Esophagus squamous epithelium (tissue), 5 donors: ENCODE results near the gene CFAP20DC. TPM values are rescaled to one million over a fixed set of nuclear protein-coding genes. Genes with fewer than 3 reads are reported as not detected.

Experiments
- DNase-seq: peaks from one replicate; lab custom pipeline; 2025; lab: John Stamatoyannopoulos, UW
- H3K27ac ChIP-seq, 4 donors: fragments of 200-600 bp; sonication (generic); one replicate each; pipeline ENCODE4 v1.5.1; 2016 to 2019; ENCODE audit warnings: mild to moderate bottlenecking in 1 of 4
- H3K27me3 ChIP-seq, 4 donors: fragments of 200-600 bp; sonication (generic); 1 replicate in 3 of 4; 2 replicates in 1 of 4; pipeline versions ENCODE4 v1.5.1 to v1.6.0; 2017 to 2021; ENCODE audit warnings: antibody characterized with exemption in 1 of 4
- H3K36me3 ChIP-seq, 3 donors: fragments of 200-600 bp; sonication (generic); one replicate each; pipeline ENCODE4 v1.5.1; 2016 to 2019
- H3K4me1 ChIP-seq, 3 donors: fragments of 200-600 bp; sonication (generic); one replicate each; pipeline ENCODE4 v1.5.1; 2017 to 2019
- H3K4me3 ChIP-seq, 4 donors: fragments of 200-600 bp; sonication (generic); 1 replicate in 3 of 4; 2 replicates in 1 of 4; pipeline ENCODE4 v1.5.1; 2016 to 2019; ENCODE audit warnings: mild to moderate bottlenecking in 2 of 4, moderate library complexity in 1 of 4
- H3K9me3 ChIP-seq, 3 donors: fragments of 200-600 bp; sonication (generic); one replicate each; pipeline ENCODE4 v1.5.1; 2016 to 2019
- CTCF ChIP-seq, 6 experiments: fragments of 450-650 bp in 4 of 6; fragments of 200-600 bp in 2 of 6; sonication (generic) in 2 of 6; IDR thresholded peaks; one replicate each; pipeline ENCODE4 v1.5.1; 2016 to 2019; ENCODE audit warnings: antibody characterized with exemption in 6 of 6, mild to moderate bottlenecking in 4 of 6, moderate library complexity in 4 of 6
- POLR2A ChIP-seq, 4 donors: fragments of 450-650 bp; IDR thresholded peaks; one replicate each; pipeline ENCODE4 v1.6.1; 2017; ENCODE audit warnings: antibody characterized with exemption in 4 of 4, mild to moderate bottlenecking in 4 of 4, moderate library complexity in 3 of 4
- WGBS, 2 donors: methylation state at CpG; one replicate each; pipeline ENCODE4 v1.1.5; 2018; 5-methylcytosine and 5-hydroxymethylcytosine counted together
- intact Hi-C: fragments of 100-400 bp; cut with DNase I; formaldehyde crosslinking; loops from one replicate; pipeline ENCODE4 v1.15.0; 2022
- total RNA-seq, 4 donors: library from RNA; depleted of rRNA; stranded (reverse); fragments of >200 nt; gene quantifications; one replicate each; pipeline ENCODE4 v1.1.0, GENCODE V29; 2016
- donor health status: DM: yes; HTN: yes; CAD: no.

The CFAP20DC gene
- total RNA-seq, 4 donors from 2014 or later: 9.8 to 15.5 (median 10.8) TPM

DNA sequence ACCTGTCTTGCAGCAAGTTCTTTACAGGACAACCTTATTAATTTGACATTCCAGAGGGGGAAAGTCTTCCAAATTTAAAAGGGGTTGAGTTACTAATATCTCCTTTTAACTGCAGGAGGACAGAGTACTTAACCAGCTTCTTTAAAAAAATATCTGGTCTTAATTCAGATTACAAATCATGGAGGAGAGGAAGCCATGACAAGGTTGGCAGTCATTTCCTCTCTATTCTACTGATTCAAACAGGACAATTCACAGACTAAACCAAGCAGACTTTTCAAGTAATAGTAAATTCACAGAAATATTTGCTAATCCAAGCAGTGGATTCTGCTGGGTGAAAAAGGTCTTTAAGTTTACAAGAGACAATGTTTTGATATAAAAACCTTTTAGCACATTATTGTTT lies 185.3 kb downstream of the CFAP20DC start:
- H3K36me3 ChIP-seq: no peaks in the 10 kb centered on the region
- TF ChIP-seq CTCF (IDR thresholded peaks at IDR 0.05) (no peak), POLR2A (IDR thresholded peaks at IDR 0.05) (no peak)
- no peak overlapping the region for H3K27ac ChIP-seq
- no peaks in the 10 kb centered on the region for H3K27me3 ChIP-seq
- no peaks in the 10 kb centered on the region for H3K9me3 ChIP-seq
- no peak for DNase-seq
- H3K4me1 ChIP-seq: no peaks in the 10 kb centered on the region
- intact Hi-C loops: no loop called here
- H3K4me3 ChIP-seq: no peak overlapping the region

DNA sequence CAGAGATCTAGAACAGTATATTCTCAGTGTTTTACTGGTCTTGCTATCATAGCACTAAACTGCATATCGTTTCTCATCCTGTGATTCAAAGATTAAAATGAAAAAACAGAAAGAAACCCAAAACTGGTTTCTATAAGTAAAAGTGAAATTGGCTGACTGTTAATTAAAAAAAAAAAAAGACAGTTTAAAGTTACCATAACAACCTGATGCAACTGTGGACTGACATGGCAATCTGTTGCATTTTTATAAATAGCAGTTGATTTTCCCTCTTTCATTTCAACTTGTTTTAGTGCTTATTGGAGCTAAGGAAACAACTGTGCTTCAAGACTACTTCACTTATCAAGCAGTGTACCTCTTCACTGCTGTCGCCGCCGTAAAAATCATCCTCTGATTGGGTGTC lies 186.6 kb downstream of the CFAP20DC start:
- WGBS, 2 donors: 92 to 96% methylated on average over 4 of the region's 4 CpGs
- intact Hi-C loops: no loop called here
- Histone ChIP-seq H3K36me3 (no peaks in the 10 kb centered on the region), H3K27ac (no peak overlapping the region), H3K9me3 (no peaks in the 10 kb centered on the region), H3K4me3 (no peak overlapping the region), H3K27me3 (no peaks in the 10 kb centered on the region), H3K4me1 (no peaks in the 10 kb centered on the region)
- DNase-seq: no peak
- TF ChIP-seq POLR2A (IDR thresholded peaks at IDR 0.05) (no peak), CTCF (IDR thresholded peaks at IDR 0.05) (no peak)

- WGBS, 2 donors: 61 to 69% methylated on average over 3 of the region's 3 CpGs
- Histone ChIP-seq H3K4me3 (no peak overlapping the region), H3K36me3 (no peaks in the 10 kb centered on the region), H3K9me3 (no peaks in the 10 kb centered on the region), H3K27me3 (no peaks in the 10 kb centered on the region), H3K4me1 (no peaks in the 10 kb centered on the region), H3K27ac (no peak overlapping the region)
- intact Hi-C loops: no loop called here
- no peak for DNase-seq
- TF ChIP-seq CTCF (IDR thresholded peaks at IDR 0.05) (no peak), POLR2A (IDR thresholded peaks at IDR 0.05) (no peak)
These were observed 188.3 kb downstream of the CFAP20DC start for GRCh38 chr3:58861551-58861950.

DNA sequence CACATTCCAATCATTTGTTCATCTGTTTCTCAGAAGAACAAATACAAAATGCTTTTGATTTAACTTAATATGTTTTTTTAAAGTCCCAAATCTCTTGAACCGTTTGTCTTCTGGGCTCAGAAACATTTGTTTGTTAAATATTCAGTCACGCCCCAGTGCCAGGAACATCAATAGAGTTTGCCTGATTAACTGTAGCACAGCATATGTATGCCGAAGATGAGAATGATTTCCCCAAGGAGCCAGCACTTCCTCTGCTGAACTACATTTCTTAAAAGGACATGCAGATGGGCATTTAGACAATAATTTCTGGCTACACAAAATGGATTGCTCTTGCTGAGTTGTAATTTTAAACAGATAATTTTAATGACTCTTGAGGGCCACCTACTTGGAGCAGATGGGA lies 191.7 kb downstream of the CFAP20DC start:
- no peaks in the 10 kb centered on the region for H3K9me3 ChIP-seq
- H3K36me3 ChIP-seq: no peaks in the 10 kb centered on the region
- no peaks in the 10 kb centered on the region for H3K27me3 ChIP-seq
- no peak overlapping the region for H3K27ac ChIP-seq
- intact Hi-C loops: no loop called here
- no peak overlapping the region for H3K4me3 ChIP-seq
- DNase-seq: no peak
- TF ChIP-seq POLR2A (IDR thresholded peaks at IDR 0.05) (no peak), CTCF (IDR thresholded peaks at IDR 0.05) (no peak)
- WGBS, 2 donors: 38 to 45% methylated on average over 3 of the region's 3 CpGs
- H3K4me1 ChIP-seq: no peaks in the 10 kb centered on the region

DNA sequence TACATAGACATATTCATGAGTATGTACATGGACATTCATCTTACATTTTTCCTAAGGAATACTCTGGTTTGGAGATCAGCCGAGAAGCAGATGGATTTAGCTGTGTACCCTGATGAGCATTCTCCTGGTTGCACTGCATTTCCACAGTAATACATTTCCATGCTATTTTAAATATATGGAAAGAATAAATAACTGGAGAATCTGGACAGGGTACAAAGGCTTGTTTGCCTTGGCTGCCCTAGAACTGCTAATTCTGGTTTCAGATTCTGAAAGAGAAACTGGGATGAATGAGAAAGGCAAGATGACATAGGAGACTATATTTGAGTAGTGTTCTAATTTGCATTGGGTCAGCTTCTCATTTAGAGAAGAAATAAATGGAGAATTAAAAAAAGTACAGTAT lies 192.4 kb downstream of the CFAP20DC start:
- no peaks in the 10 kb centered on the region for H3K9me3 ChIP-seq
- intact Hi-C loops: no loop called here
- H3K27ac ChIP-seq: no peak overlapping the region
- DNase-seq: no peak
- H3K4me3 ChIP-seq: no peak overlapping the region
- H3K27me3 ChIP-seq: no peaks in the 10 kb centered on the region
- no peak for TF ChIP-seq CTCF (IDR thresholded peaks at IDR 0.05)
- TF ChIP-seq POLR2A (IDR thresholded peaks at IDR 0.05): no peak
- H3K36me3 ChIP-seq: no peaks in the 10 kb centered on the region
- H3K4me1 ChIP-seq: no peaks in the 10 kb centered on the region
- WGBS, 2 donors: 79 to 94% methylated on average over 1 of the region's 1 CpG
